Measurements from ENCODE around the gene SELENOO. TPM values are rescaled to one million over a fixed set of nuclear protein-coding genes. Genes with fewer than 3 reads are reported as not detected.
A peak's percentile ranks its signal among the peaks of the same experiment; 100 is the strongest.

The SELENOO gene
- total RNA-seq, 3 donors from 2014 or later = 21.5 to 23.8 (median 23.1) TPM

DNA sequence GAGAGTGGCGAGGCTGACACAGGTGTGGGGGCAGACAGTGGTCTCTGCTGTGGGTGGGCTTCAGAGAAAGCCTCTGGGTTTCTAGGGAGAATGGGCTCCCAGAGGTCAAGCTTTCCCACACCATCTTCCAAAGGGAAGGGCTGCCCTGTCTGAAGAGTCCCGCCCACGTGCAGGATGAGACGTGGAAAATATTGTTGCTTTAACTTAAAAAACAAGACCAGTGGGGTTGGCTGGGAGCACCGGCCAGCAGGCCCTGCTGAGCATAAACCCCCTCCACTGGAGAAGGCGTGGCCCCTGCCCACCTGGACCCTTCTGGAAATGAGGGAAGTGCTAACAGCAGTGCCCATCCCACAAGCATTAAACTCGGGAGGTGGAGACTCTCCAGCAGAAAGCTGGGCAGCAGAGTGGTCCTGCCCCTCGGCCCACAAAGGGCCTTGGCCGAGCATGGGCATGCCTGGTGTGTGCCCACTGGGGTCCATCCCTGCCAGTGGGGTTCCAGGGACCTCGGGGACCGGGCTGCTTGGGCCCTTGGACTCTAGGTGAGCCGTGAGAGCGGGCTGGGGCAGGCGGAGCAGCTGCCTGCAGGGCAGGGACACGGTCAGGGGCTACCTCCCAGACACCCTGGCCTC, 15.4 kb downstream of the SELENOO start:
- H3K4me3 ChIP-seq = no peak overlapping the region
- H3K36me3 ChIP-seq (ENCODE audit: low read depth) = peaks cover 24% of the 10 kb centered on the region
- no peak for DNase-seq
- no peaks in the 10 kb centered on the region for H3K9me3 ChIP-seq
- no peaks in the 10 kb centered on the region for H3K4me1 ChIP-seq (ENCODE audit: low read depth)
- ATAC-seq = no peak
- TF ChIP-seq, protein P1, sequence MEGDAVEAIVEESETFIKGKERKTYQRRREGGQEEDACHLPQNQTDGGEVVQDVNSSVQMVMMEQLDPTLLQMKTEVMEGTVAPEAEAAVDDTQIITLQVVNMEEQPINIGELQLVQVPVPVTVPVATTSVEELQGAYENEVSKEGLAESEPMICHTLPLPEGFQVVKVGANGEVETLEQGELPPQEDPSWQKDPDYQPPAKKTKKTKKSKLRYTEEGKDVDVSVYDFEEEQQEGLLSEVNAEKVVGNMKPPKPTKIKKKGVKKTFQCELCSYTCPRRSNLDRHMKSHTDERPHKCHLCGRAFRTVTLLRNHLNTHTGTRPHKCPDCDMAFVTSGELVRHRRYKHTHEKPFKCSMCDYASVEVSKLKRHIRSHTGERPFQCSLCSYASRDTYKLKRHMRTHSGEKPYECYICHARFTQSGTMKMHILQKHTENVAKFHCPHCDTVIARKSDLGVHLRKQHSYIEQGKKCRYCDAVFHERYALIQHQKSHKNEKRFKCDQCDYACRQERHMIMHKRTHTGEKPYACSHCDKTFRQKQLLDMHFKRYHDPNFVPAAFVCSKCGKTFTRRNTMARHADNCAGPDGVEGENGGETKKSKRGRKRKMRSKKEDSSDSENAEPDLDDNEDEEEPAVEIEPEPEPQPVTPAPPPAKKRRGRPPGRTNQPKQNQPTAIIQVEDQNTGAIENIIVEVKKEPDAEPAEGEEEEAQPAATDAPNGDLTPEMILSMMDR (IDR thresholded peaks at IDR 0.05) = no peak
- intact Hi-C loops (cut with DNase I, micrococcal nuclease) = no loop called here

DNA sequence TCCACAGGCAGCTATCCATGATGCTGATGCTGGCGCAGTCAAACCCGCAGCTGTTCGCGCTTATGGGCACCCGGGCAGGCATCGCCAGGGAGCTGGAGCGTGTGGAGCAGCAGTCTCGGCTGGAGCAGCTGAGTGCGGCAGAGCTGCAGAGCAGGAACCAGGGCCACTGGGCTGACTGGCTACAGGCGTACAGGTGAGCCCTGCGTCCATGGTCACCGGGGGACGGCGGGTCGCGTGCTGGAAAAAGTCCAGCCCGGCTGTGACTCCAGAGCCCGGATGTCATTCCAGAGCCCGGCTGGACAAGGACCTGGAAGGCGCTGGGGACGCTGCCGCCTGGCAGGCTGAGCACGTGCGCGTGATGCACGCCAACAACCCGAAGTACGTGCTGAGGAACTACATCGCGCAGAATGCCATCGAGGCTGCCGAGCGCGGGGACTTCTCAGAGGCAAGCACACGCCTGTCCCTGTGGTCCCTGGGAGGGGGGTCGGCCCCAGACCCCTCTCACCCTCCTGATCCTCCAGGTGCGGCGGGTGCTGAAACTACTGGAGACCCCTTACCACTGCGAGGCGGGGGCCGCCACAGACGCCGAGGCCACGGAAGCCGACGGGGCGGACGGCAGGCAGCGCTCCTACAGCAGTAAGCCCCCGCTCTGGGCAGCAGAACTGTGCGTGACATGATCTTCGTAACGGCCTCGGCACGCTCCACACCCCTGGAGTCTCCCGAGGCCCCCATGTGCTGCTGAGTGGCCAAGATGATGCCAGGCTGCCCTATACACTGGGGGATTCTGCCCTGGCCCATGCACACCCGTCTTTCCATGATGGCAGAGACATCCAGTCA, 16.1 kb downstream of the SELENOO start:
- intact Hi-C loops (cut with DNase I, micrococcal nuclease) = no loop called here
- no peak for ATAC-seq
- Histone ChIP-seq H3K4me3 (no peak overlapping the region), H3K9me3 (no peaks in the 10 kb centered on the region), H3K4me1 (ENCODE audit: low read depth) (no peaks in the 10 kb centered on the region), H3K36me3 (ENCODE audit: low read depth) (peaks cover 22% of the 10 kb centered on the region)
- TF ChIP-seq, protein P1 (IDR thresholded peaks at IDR 0.05) = no peak
- no peak for DNase-seq

DNA sequence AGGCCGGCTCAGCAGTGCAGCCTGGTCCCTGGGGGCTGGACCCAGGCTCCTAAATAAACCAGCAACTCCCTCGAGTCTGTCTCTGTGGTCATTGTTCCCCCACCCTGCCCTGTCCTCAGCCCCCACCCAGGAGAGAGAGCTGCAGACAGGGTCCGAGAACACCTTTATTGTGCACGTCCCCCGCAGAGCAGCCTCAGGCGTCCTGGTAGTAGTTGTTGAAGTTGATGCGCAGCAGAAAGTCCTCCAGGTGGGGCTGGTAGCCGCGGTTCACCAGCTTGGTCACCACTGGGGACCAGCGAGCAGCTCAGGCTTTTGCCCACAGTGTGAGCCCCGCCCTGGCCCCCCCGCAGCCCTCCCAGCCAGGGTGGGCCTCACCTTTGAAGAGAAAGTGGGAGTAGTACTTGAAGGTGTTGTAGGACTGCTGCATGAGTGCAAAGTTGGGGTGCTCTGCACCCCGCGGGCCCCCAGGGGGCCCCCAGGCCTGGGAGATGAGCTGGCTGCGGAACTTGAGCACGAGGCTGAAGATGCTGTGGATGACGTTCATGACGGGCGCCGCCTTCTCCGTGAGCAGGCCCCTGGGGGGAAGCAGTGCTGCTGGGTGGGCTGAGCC, 16.8 kb downstream of the SELENOO start:
- H3K36me3 ChIP-seq (ENCODE audit: low read depth) = peaks cover 22% of the 10 kb centered on the region
- H3K4me1 ChIP-seq (ENCODE audit: low read depth) = no peaks in the 10 kb centered on the region
- intact Hi-C loops (cut with DNase I, micrococcal nuclease) = no loop called here
- ATAC-seq (no peak), DNase-seq (no peak)
- no peak overlapping the region for H3K4me3 ChIP-seq
- TF ChIP-seq, protein P1 (IDR thresholded peaks at IDR 0.05) = no peak
- no peaks in the 10 kb centered on the region for H3K9me3 ChIP-seq

DNA sequence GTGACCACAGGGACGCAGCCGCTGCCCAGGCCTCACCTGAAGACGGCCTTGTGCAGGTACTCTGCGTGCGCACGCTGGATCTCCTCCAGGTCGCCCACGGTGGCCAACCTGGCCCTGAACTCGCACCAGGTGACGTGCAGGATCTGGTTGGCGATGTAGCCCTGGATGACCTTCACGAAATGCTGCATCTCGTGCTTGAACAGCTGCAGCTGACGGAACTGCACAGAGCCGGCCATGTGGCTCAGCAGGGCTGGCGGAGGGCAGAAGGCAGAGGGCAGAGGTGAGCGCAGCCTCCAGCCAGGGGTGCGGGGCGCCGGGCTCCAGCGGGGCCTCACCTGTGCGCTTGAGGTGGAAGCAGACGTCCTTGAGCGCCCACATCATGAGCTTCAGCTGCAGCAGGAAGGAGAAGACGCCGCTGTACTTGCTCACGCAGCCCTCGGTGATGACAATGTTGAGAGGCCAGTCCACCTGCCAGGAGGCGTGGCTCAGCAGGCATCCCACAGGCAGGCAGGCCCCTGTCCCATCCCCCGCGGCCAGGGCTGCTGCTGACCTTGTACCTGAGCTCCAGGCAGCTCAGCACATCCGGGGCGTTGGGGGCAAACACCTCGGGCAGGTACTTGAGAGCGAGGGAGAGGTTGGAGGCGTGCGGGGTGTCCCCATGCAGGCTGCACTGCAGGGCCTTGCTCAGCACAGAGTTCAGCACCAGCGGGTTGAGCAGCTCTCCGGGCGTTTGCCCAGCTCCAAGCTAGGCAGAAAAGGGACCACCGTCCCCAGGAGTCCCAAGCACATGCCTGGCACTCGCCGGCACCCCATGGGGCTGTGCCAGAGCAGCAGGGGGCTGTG, 17.6 kb downstream of the SELENOO start:
- Histone ChIP-seq H3K4me1 (ENCODE audit: low read depth) (no peaks in the 10 kb centered on the region), H3K9me3 (no peaks in the 10 kb centered on the region), H3K4me3 (no peak overlapping the region), H3K36me3 (ENCODE audit: low read depth) (peaks cover 22% of the 10 kb centered on the region)
- intact Hi-C loops (cut with DNase I, micrococcal nuclease) = no loop called here
- DNase-seq (no peak), ATAC-seq (peak; percentile 4)
- TF ChIP-seq, protein P1 (IDR thresholded peaks at IDR 0.05) = no peak

DNA sequence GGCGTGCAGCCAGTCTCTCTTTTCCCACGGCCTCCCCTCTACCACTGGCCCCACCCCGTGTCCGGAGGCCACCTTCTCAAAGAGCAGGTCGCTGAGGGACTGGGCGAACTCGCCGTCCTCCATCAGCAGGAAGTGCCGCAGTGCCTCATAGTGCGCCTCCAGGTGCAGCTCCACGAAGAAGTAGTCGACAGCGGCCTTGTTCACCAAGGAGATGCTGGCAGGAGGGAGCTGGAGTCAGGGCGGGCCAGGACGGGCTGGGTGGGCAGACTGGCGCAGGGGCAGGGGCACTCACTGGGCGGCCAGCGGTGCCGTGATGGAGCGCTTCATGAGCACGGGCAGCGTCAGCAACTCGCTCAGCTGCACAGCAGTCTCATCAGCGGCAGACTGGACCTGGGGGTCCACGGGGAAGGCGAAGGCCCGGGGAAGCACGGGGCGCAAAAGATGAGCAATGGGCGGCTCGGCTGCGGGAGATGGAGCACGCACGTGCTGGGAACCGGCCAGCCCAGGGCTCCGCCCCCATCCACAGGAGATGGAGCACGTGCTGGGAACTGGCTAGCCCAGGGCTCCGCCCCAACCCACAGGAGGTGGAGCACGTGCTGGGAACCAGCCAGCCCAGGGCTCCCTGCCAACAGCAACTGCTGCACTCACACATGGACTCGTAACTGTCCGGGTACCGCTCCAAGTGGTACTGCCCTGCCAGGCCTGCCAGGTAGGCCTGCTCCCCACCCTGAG, 18.4 kb downstream of the SELENOO start:
- Histone ChIP-seq H3K36me3 (ENCODE audit: low read depth) (peaks cover 22% of the 10 kb centered on the region), H3K4me1 (ENCODE audit: low read depth) (no peaks in the 10 kb centered on the region), H3K4me3 (no peak overlapping the region), H3K9me3 (no peaks in the 10 kb centered on the region)
- TF ChIP-seq, protein P1 (IDR thresholded peaks at IDR 0.05) = no peak
- DNase-seq (peak; percentile 89 to 94 (median 91)), ATAC-seq (peak; percentile 92)
- intact Hi-C loops (cut with DNase I, micrococcal nuclease) = no loop called here

All from mucosa of descending colon (tissue), 3 donors.